DOHH2 (cell line): ENCODE results near the gene BCKDHA.

Source experiments
- H3F3A ChIP-seq: fragments of 200-600 bp; sonication (generic), shearing (Covaris generic); 2 replicates; pipeline ENCODE4 v1.6.0; 2016; ENCODE audit warnings: antibody characterized with exemption, mild to moderate bottlenecking; ENCODE audit not compliant: control insufficient read depth, insufficient read depth
- H3K27ac ChIP-seq: fragments of 200-600 bp; sonication (generic); 2 replicates; pipeline ENCODE4 v1.5.1; 2014; ENCODE audit warnings: low read depth, mild to moderate bottlenecking, low read length, moderate library complexity
- H3K27me3 ChIP-seq: fragments of 200-600 bp; sonication (generic); 2 replicates; pipeline ENCODE4 v1.6.1; 2014; ENCODE audit warnings: mild to moderate bottlenecking, low read length, mixed read lengths; ENCODE audit not compliant: control insufficient read depth
- H3K36me3 ChIP-seq: fragments of 200-600 bp; sonication (generic); 2 replicates; pipeline ENCODE4 v1.6.1; 2014; ENCODE audit warnings: mild to moderate bottlenecking, low read length, moderate library complexity, mixed read lengths; ENCODE audit not compliant: control insufficient read depth
- H3K4me1 ChIP-seq: fragments of 200-600 bp; sonication (generic); 2 replicates; pipeline ENCODE4 v1.6.1; 2014; ENCODE audit warnings: mild to moderate bottlenecking, low read length, mixed read lengths; ENCODE audit not compliant: control insufficient read depth
- H3K4me2 ChIP-seq: fragments of 200-600 bp; sonication (generic); 2 replicates; pipeline ENCODE4 v1.6.0; 2014; ENCODE audit warnings: mild to moderate bottlenecking, low read length, moderate library complexity
- H3K4me3 ChIP-seq: fragments of 200-600 bp; sonication (generic); 2 replicates; pipeline ENCODE4 v1.5.1; 2014; ENCODE audit warnings: mild to moderate bottlenecking, low read length, mixed read lengths
- H3K79me2 ChIP-seq: fragments of 200-600 bp; sonication (generic); 2 replicates; pipeline ENCODE4 v1.6.1; 2014; ENCODE audit warnings: mild to moderate bottlenecking, low read length, mixed read lengths; ENCODE audit not compliant: control insufficient read depth
- H3K9me2 ChIP-seq: fragments of 200-600 bp; sonication (generic); replicated peaks from 2 replicates; pipeline ENCODE4 v1.6.1; 2014; ENCODE audit warnings: mild to moderate bottlenecking, low read length, mixed read lengths; ENCODE audit not compliant: control insufficient read depth
- H3K9me3 ChIP-seq: fragments of 200-600 bp; sonication (generic); 2 replicates; pipeline ENCODE4 v1.6.1; 2014; ENCODE audit warnings: antibody characterized with exemption, low read length, mixed read lengths; ENCODE audit not compliant: control insufficient read depth, insufficient read depth
- H4K20me1 ChIP-seq: fragments of 200-600 bp; sonication (generic); 2 replicates; pipeline ENCODE4 v1.6.0; 2014; ENCODE audit warnings: low read depth, mild to moderate bottlenecking, antibody characterized with exemption, low read length, moderate library complexity; ENCODE audit not compliant: control insufficient read depth, insufficient read depth
- CTCF ChIP-seq: fragments of 200-600 bp; sonication (generic); IDR thresholded peaks from one replicate; pipeline ENCODE4 v1.5.1; 2014; ENCODE audit warnings: antibody characterized with exemption, mild to moderate bottlenecking, low read depth, low read length; ENCODE audit not compliant: poor library complexity, severe bottlenecking
- EZH2phosphoT487 ChIP-seq: fragments of 200-600 bp; sonication (generic); IDR thresholded peaks from 2 replicates; pipeline ENCODE4 v1.6.1; 2017; ENCODE audit warnings: borderline replicate concordance, mild to moderate bottlenecking, antibody characterized with exemption, low read length, moderate library complexity, mixed read lengths

The BCKDHA gene

DNA sequence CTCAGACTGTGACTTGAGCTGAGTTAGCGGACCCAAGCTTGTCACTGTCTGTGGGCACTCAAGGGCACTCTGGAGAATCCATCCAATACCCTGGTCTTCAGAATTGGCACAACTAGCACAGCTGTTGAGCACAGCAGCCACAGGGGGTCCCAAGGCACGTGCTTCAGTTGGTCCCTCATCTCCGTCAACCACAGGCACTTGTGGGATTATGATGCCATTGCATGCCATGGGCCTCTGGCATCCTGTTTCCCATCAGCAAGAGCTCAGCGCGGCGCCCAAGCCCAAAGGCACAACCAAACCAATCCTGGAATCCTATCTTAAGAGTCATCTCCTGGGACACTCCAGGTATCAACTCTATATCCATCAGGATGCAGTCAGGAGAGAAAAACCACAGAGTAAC is 33.3 kb downstream of the BCKDHA start:
- H3F3A ChIP-seq, result no peaks in the 10 kb centered on the region
- no peaks in the 10 kb centered on the region for H3K9me3 ChIP-seq
- H3K4me3 ChIP-seq, result no peak overlapping the region
- H3K27ac ChIP-seq, result no peak overlapping the region
- no peaks in the 10 kb centered on the region for H3K27me3 ChIP-seq
- no peaks in the 10 kb centered on the region for H4K20me1 ChIP-seq
- peaks cover 17% of the 10 kb centered on the region for H3K4me1 ChIP-seq
- no peaks in the 10 kb centered on the region for H3K79me2 ChIP-seq
- no peaks in the 10 kb centered on the region for H3K9me2 ChIP-seq
- no peak for TF ChIP-seq CTCF
- no peak for TF ChIP-seq EZH2phosphoT487
- H3K4me2 ChIP-seq, result no peak overlapping the region
- H3K36me3 ChIP-seq, result peaks cover 28% of the 10 kb centered on the region

DNA sequence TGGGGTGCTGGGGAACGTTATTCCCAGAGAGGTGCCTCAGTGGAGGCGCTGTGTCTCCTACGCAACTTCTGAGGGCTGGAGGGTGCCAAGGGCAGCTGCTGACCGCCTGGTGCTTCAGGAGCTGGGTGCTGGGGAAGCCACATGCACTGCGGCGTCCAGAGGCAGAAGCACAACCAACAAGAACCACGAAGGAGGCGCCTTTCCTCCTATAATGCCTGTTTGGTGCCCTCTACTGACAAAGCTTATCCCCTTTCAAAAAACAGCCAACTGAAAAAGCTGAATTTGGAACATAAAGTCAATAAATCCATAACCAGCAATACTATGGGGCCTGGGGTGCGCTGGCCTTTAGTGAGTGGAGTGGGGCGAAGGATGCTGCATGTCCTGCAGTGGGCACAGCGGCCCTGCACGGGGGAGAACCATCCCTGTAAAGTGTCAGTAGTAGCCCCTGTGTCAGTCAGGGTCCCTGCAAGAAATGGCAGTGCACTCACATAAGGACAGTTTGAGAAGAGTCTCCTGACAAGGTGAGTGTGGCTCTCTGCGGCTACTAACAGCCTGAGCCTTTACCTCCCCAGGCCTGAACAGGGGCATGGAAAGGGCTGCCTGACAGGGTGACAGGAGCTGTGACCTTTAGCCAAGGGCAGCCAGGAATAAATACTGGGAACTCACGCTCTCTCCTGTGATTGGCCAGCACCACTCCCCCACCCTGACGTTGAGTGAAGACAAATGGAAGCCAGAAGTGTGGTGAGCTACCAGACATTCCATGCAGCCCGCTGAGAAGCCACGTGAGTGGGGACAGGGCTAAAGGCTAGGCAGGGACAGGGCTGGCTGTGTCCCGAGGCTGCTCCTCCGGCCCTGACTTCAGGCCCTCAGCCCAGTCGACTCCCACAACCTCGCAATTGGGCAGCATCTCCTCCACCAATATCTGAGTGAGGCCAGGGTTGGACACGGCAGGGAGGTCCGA is 34.1 kb downstream of the BCKDHA start:
- H3K4me1 ChIP-seq, result peaks cover 17% of the 10 kb centered on the region
- no peaks in the 10 kb centered on the region for H3K9me3 ChIP-seq
- no peak overlapping the region for H3K27ac ChIP-seq

GRCh38 chr19:41433171-41433570 is 35.6 kb downstream of the BCKDHA start:
- H3K4me3 ChIP-seq, result no peak overlapping the region
- no peaks in the 10 kb centered on the region for H3F3A ChIP-seq
- H3K9me2 ChIP-seq, result no peaks in the 10 kb centered on the region
- H3K36me3 ChIP-seq, result peaks cover 40% of the 10 kb centered on the region
- H3K4me1 ChIP-seq, result peaks cover 6% of the 10 kb centered on the region
- H3K27me3 ChIP-seq, result no peaks in the 10 kb centered on the region
- TF ChIP-seq EZH2phosphoT487 (no peak), CTCF (no peak)
- no peak overlapping the region for H3K27ac ChIP-seq
- H3K79me2 ChIP-seq, result peaks cover 11% of the 10 kb centered on the region
- no peak overlapping the region for H3K4me2 ChIP-seq
- no peaks in the 10 kb centered on the region for H3K9me3 ChIP-seq
- no peaks in the 10 kb centered on the region for H4K20me1 ChIP-seq

More for the DNA sequence above, 34.1 kb downstream of the BCKDHA start:
- H3K9me2 ChIP-seq, result no peaks in the 10 kb centered on the region
- no peak overlapping the region for H3K4me3 ChIP-seq
- TF ChIP-seq CTCF, result peak; percentile 44
- TF ChIP-seq EZH2phosphoT487, result no peak
- no peaks in the 10 kb centered on the region for H3F3A ChIP-seq
- peaks cover 34% of the 10 kb centered on the region for H3K36me3 ChIP-seq
- H3K79me2 ChIP-seq, result 0 out of 2 replicates have a peak, but pooled peaks cover 3% of the 10 kb centered on the region
- no peak overlapping the region for H3K4me2 ChIP-seq
- H4K20me1 ChIP-seq, result no peaks in the 10 kb centered on the region
- H3K27me3 ChIP-seq, result no peaks in the 10 kb centered on the region
